Heart left ventricle (tissue), 13 donors: ENCODE measurements around the gene SRPK2.

Source experiments
- CTCF ChIP-seq, 12 donors: fragments of 200-600 bp; sonication (generic) in 4 of 12; IDR thresholded peaks; one replicate each; pipeline versions ENCODE4 v1.5.0 to v1.8.0; 2018 to 2022; ENCODE audit warnings: antibody characterized with exemption in 12 of 12, mild to moderate bottlenecking in 5 of 12
- POLR2A ChIP-seq, 2 donors: fragments of 450-650 bp; IDR thresholded peaks; one replicate each; pipeline ENCODE4 v1.6.1; 2017; ENCODE audit warnings: antibody characterized with exemption in 2 of 2, mild to moderate bottlenecking in 2 of 2, moderate library complexity in 2 of 2
- donor health status: ischemic (EF 13 %, LVEDD 7.1; RV severe dilation, severe dysfunction).
- donor health status: DM: no; HTN: yes; CAD: no.
- donor health status: DM: no; HTN: no; CAD: no.
- donor health status: ischemic (EF 25% LVEDD 6.9; RV normal size, moderate dysfunction).
- donor health status: ischemic (EF 25% LVEDD 5.7; RV mildly dilated, moderate dysfunction).
- donor health status: ischemic (EF 35%, LVEDD 5.7; RV mildly dilated, moderate dysfunction).
- donor health status: nonischemic (EF 11% LVEDD 7.7; RV severe dilation, severe dysfunction).
- donor health status: DM: yes; HTN: yes; CAD: no.
- donor health status: PGD.
- donor health status: ischemic (EF 29% LVEDD 5.4; RV normal size, mild dysfunction).
- donor health status: nonischemic (EF 23%, LVEDD 6.1; RV moderate dilation, normal function).

- TF ChIP-seq CTCF (IDR thresholded peaks at IDR 0.05), result no peak
- no peak for TF ChIP-seq POLR2A (IDR thresholded peaks at IDR 0.05)
Observed at GRCh38 chr7:105350906-105351305, 37.8 kb downstream of the SRPK2 start.
